Stimulated activated CD8-positive, alpha-beta memory T cell treated with anti-CD3 and anti-CD28 coated beads, Interleukin-12 subunit alpha, Interleukin-12 subunit beta, amount 100 ng/mL, for 1 hour (primary cell): ENCODE results near the gene TRAPPC10.

Source experiments
- DNase-seq: peaks from one replicate; pipeline ENCODE4 v3.0.0-alpha.2; 2020; ENCODE audit warnings: low read depth

TRAPPC10 gene

GRCh38 chr21:43983390-43983789, 28.7 kb upstream of the TRAPPC10 start:
- DNase-seq = no peak

DNA sequence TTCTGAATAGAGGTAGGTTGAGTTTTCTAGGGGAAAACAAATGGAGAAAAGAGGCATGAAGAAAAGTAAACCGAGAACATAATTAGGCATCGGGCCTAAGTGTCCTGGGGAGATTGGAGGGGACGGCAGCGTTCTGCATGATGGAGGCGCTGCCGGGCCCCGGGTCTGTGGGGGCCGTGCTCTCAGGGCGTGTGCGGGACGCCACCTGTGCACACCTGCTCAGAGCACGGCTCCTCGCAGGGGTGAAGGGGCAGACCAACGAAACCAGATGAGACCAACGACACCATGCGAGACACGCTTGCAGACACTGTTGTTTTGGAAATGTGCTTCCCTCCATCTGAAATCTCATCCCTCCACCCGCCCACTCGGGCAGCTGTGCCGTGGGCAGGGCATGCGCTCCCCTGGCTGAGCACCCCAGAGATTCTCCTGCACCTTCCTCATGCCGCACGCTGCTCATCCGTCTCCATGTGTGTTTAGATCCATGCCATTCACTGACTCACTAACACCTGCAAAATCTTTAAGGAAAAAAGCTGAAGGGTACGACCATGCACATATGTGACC, 28.2 kb upstream of the TRAPPC10 start:
- no peak for DNase-seq

- no peak for DNase-seq
These were observed 27.0 kb upstream of the TRAPPC10 start for GRCh38 chr21:43984905-43985689.

DNA sequence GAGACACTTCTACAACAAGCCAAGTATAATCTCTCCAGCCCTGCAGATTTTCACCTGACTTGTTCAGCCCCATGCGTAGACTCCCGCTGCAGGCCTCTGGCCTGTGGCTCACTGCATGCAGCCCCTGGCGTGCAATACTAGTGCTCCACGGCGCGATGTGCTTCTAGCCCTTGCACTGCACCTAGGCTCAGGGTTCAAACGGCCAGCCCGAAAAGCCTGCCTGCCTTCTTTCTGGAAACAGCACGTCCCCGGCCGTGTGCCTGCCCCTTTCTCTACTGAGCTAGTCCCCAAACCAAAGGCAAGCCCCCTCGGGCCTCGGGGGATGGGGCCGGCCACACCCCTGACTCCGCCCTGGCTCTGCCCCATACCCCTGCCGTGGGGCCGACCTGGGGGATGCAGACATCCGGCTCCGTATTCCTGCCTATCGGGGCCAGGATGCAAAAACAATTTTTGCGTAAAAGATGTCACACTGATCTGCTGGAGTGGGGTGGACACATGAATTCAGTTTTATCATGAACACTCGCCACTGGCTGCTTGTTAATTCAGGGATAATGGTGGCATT, 26.3 kb upstream of the TRAPPC10 start:
- DNase-seq = no peak

DNA sequence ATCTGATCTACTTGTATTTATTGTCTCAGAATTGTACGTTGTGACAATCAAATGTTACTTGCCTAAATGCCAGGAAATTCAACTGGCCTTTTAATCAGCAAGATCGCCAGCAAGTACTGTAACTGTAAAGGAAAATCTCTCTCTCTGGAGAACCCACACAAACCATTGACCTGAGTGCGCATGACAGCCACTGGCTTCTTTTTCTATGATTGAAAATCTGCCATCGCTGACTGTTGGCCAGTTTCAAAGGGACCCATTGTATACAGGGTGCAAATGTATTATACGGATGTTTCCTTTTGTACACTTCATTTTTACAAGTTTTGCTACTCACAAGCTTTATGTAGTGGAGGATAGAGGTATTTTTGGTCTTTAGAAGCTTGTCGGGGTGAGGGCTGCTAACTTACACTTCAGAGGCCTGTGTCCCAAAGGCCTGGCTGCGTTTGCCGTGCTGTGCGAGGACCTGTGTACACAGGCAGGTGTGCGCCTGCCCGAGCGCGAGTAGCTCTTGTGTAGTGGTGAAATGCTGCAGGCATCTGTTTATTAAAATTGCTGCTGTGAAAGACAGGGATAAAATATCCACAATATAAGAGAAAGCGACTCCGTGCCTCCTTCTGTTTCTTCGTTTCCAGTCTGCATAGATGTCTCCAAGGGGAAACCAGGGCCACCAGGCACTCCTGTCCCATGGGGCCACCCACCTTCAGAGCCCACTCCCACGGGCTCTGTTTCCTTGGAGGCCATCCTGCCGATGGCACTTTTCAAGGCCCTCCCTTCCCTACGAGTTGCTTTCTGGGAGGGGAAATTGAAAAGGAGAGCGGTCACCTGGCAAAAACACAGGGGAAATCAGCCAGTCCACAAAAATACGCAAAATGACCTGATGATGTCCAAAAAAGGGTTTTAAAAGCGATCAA, 25.3 kb upstream of the TRAPPC10 start:
- no peak for DNase-seq

DNA sequence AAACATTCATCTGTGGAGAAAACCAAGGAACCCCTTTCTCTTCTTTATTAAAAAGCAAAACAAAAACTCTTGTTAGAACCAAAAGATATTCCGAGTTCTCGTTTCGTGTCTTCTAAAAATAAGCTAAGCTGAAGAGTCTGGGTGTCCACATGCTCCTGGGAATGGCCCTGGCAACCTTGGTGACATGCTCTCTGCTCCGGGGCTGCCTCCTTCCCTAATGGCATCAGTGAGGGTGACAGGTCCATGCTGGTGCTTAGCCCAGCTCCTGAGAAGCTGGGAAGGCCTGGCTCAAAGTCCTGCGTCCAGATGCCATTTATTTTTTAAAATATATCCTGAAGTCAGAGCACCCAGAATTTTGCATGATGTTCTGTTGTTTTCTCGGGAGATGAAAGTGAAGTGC, 24.6 kb upstream of the TRAPPC10 start:
- DNase-seq = no peak

DNA sequence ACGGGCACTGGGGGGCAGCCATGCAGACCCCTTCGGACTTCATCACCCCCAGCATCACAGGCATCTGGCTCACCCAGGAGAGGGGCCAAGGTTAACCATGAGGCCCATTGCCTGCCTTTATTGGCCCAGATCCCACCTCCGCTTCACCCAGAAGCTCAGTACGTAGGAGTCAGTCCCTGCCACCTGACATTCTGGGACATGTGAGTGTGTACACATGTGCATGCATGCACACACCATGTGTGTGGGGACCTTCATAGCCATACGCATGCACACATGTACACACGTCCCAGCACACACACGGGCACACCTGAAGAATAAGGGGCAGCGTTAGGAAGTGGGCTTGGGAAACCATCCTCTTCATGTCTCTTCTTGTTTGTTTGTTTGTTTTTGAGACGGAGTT, 24.1 kb upstream of the TRAPPC10 start:
- DNase-seq = no peak

DNA sequence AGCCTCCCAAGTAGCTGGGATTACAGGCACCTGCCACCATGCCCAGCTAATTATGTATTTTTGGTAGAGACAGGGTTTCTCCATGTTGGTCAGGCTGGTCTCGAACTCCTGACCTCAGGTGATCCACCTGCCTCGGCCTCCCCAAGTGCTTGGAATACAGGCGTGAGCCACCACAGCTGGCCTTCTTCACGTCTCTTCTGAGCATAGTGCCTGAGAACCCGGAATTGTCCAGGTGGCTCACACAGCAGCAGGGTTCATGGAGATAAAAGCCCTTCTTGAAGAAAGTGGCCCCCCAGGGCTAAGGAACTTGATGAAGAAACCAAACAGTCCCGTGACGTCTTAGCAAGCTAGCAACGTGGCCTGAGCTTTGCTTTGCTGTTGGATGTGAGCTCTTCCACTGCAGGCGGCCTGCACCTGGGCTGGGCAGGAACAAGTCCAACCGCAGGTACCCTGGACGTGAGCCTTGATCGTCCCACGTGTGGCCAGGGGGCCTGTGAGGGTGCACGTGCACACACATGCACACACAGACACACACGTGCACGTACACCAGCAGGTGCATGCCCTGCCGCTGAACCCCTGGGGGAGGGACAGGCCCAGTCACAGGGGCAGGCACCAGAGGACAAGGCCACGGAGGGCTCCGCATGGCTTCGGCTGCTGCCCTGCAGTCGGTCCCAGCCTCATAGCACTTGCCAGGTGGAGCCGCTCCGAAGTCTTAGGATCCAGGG, 23.4 kb upstream of the TRAPPC10 start:
- DNase-seq = no peak

GRCh38 chr21:43989401-43989800, 22.7 kb upstream of the TRAPPC10 start:
- DNase-seq = no peak

- DNase-seq = no peak
These were observed 20.6 kb upstream of the TRAPPC10 start for GRCh38 chr21:43991447-43991991.

GRCh38 chr21:43992121-43992520, 20.0 kb upstream of the TRAPPC10 start:
- DNase-seq = no peak

- DNase-seq = no peak
These were observed 18.6 kb upstream of the TRAPPC10 start for GRCh38 chr21:43993420-43993934.

DNA sequence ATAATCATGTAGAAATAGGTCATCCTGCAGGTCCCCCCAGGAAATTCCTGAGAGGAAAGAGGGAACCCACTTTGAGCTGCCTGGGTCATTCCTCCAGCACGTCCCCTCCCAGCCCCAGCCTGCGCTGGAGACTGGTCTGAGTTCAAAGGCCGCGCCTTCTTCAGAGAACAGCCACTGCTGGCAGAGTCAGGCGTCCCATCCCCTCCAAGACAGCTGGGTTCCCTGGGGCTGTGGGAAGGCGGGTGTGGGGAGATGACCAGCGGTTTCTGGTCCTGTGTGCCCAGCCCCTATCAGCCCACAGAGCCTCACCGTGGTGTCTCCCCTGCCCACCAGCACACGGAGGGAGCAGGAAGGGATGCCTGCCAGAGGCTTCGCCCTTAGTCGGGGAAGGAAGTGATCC, 18.0 kb upstream of the TRAPPC10 start:
- no peak for DNase-seq

GRCh38 chr21:43994646-43995045, 17.5 kb upstream of the TRAPPC10 start:
- no peak for DNase-seq

GRCh38 chr21:43995521-43996105, 16.5 kb upstream of the TRAPPC10 start:
- DNase-seq = no peak

GRCh38 chr21:43997766-43998742, 14.1 kb upstream of the TRAPPC10 start:
- no peak for DNase-seq

DNA sequence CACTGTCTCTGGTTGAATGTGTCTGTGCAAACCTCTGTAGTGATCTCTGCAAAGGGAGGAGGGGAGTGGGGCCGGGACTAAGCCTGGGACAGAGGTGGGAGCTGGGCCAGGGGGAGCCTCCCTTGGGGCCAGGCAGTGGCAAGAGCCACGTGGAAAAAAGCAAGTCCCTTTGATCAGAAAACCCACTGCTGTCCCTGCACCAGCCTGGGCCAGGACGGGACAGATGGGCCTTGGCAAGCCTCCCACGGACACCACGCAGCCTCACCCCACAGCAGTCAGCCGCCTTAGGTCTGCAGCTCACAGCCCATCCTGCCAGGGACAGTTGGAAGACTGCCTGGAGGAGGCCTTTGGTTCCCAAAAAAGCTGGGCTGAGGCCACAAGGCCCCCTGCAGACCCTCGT, 11.7 kb upstream of the TRAPPC10 start:
- DNase-seq = no peak

GRCh38 chr21:44002511-44002910, 9.6 kb upstream of the TRAPPC10 start:
- no peak for DNase-seq

- DNase-seq = no peak
These were observed 8.7 kb upstream of the TRAPPC10 start for GRCh38 chr21:44003307-44003966.
